ENCODE results near the gene CAMTA1.
"Not testable (repeated sequence)": the region's sequence is repeated elsewhere in the genome, so short reads cannot be mapped to it uniquely, and the experiment has no call there.

Gene CAMTA1

GRCh38 chr1:6813165-6813564 is 27.9 kb downstream of the CAMTA1 start:
- H3K4me3 ChIP-seq (ENCODE audit: low read length): no peak overlapping the region
- no peak for TF ChIP-seq ZNF274 (IDR thresholded peaks at IDR 0.05; ENCODE audit: low read depth, low read length)

- TF ChIP-seq ZNF274 (IDR thresholded peaks at IDR 0.05; ENCODE audit: low read depth, low read length): no peak
- no peak overlapping the region for H3K4me3 ChIP-seq (ENCODE audit: low read length)
Measured at GRCh38 chr1:6815726-6816125, 30.5 kb downstream of the CAMTA1 start.

DNA sequence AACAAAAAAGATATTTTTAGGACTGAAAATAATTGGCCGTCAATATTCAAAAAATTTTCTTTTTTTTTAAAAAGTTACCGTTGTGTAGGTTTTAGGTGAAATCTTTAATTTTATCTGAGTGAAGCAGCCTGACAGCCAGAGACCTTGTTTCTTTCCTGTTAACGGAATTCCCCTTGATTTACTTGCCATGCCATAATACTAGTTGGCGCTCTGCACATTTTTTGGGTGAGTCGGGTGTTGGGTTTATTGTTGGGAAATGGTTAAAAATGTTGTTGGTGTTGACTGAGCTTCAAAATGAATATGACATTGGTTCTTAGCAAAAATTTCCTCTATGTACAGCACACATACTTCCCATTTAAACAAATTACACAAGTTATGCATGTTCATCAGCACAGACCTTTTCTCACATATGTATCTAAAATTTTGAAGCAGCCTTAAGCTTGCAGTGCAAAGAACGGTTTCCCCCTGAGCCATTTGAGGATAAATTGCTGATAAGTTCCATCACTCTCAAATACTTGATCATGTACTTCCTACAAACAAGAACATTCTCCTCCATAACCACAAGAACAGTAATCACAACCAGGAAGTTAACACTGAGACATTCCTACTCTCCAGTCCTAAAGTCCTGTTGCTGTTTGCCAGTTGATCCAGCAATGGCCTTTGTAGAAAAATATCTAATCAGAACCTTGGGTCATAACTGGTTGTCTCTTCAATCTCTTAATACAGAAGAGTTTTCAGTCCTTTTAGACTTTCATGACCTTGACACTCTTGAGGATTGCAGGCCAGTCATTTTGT is 34.2 kb downstream of the CAMTA1 start:
- TF ChIP-seq ZNF274 (IDR thresholded peaks at IDR 0.05; ENCODE audit: low read depth, low read length): no peak
- H3K4me3 ChIP-seq (ENCODE audit: low read length): no peak overlapping the region

- H3K4me3 ChIP-seq (ENCODE audit: low read length): no peak overlapping the region; the same call in 1 of the 2 replicates
- TF ChIP-seq ZNF274 (IDR thresholded peaks at IDR 0.05; ENCODE audit: low read depth, low read length): no peak
Measured at GRCh38 chr1:6820899-6821298, 35.6 kb downstream of the CAMTA1 start.

DNA sequence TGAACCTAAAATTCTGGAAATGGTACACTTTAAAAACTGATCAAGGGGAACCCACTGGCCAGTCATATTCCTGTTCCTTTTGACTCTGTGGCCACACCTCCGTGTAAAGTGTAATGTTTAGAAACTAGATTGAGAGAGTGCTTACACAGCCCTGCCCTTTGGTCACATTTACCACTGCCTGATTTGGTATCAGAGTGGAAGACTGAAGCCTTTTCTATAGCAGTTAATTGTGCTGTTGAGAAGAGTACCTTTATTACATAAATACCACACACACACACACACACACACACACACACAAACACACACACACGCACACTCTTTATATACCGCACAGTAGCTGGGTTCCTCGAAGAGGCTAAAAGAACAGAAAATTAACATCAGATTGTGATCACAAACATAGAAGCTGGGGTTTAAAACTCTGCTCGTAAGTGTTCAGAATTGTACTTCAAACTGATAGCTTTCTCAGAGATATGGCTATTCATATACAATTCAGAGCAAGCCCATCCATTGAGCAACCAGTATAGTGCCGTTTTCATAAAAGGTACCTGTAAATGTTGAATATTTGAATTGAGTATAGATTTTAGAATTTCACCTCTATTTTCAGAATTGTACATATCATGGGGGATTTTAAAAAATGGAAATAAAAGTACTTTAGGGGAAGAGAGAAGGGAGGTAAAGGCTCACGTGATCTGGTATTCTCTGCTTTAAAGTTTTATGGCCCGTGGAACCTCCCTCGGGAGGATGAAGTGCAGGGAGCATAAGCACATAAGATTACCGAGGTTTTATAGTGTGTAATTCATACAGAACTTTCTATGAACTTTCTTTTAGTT is 37.5 kb downstream of the CAMTA1 start:
- no peak for TF ChIP-seq ZNF274 (IDR thresholded peaks at IDR 0.05; ENCODE audit: low read depth, low read length)
- no peak overlapping the region; the same call in 1 of the 2 replicates for H3K4me3 ChIP-seq (ENCODE audit: low read length)

DNA sequence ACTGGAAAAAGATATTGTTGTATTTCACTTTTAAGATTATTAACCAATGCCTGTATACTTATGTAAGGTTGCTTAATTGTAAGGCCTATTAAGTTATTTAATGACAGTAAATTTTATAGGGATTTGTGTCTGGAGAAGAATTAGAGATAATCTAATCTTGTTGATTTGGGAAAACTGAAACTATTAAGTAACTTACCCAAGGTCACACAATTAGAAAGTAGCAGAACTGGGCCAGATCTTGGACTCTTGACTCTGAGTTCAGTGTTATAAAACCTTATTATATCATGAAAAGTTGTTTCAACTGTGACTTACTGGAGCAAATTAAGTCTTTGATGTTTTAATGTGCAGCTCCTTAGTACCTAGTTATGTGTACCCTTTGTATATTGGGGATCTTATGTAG is 38.5 kb downstream of the CAMTA1 start:
- no peak for TF ChIP-seq ZNF274 (IDR thresholded peaks at IDR 0.05; ENCODE audit: low read depth, low read length)
- H3K4me3 ChIP-seq (ENCODE audit: low read length): no peak overlapping the region

- TF ChIP-seq ZNF274 (IDR thresholded peaks at IDR 0.05; ENCODE audit: low read depth, low read length): no peak
- H3K4me3 ChIP-seq (ENCODE audit: low read length): no peak overlapping the region
Measured at GRCh38 chr1:6824665-6825368, 39.6 kb downstream of the CAMTA1 start.

- TF ChIP-seq ZNF274 (IDR thresholded peaks at IDR 0.05; ENCODE audit: low read depth, low read length): no peak
- H3K4me3 ChIP-seq (ENCODE audit: low read length): no peak overlapping the region
Measured at GRCh38 chr1:6825828-6826227, 40.6 kb downstream of the CAMTA1 start.

GRCh38 chr1:6827079-6827478 is 41.8 kb downstream of the CAMTA1 start:
- TF ChIP-seq ZNF274 (IDR thresholded peaks at IDR 0.05; ENCODE audit: low read depth, low read length): no peak
- no peak overlapping the region for H3K4me3 ChIP-seq (ENCODE audit: low read length)

- no peak for TF ChIP-seq ZNF274 (IDR thresholded peaks at IDR 0.05; ENCODE audit: low read depth, low read length)
- H3K4me3 ChIP-seq (ENCODE audit: low read length): no peak overlapping the region
Measured at GRCh38 chr1:6827630-6828165, 42.4 kb downstream of the CAMTA1 start.

DNA sequence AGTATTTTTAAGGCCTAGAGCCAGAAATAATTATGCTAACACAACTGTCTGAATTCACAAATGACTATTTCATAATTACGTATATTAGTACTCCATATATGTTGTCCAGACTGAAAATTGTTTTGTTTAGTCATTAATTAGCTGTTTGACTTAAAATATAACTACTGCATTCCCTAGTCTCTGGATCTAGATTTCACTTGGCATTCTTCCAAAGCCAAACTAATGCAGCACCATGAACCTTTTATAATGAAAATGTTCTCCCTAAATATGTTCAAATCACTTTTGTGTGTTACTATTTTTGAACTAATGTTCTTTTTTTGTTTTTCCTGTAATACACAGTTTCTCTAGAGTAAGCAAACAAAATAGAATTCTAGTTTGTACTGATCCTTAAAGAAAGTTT is 46.1 kb downstream of the CAMTA1 start:
- TF ChIP-seq ZNF274 (IDR thresholded peaks at IDR 0.05; ENCODE audit: low read depth, low read length): no peak
- H3K4me3 ChIP-seq (ENCODE audit: low read length): no peak overlapping the region

- not testable (repeated sequence) for H3K4me3 ChIP-seq (ENCODE audit: low read length)
Measured at GRCh38 chr1:6832006-6832405, 46.8 kb downstream of the CAMTA1 start.

DNA sequence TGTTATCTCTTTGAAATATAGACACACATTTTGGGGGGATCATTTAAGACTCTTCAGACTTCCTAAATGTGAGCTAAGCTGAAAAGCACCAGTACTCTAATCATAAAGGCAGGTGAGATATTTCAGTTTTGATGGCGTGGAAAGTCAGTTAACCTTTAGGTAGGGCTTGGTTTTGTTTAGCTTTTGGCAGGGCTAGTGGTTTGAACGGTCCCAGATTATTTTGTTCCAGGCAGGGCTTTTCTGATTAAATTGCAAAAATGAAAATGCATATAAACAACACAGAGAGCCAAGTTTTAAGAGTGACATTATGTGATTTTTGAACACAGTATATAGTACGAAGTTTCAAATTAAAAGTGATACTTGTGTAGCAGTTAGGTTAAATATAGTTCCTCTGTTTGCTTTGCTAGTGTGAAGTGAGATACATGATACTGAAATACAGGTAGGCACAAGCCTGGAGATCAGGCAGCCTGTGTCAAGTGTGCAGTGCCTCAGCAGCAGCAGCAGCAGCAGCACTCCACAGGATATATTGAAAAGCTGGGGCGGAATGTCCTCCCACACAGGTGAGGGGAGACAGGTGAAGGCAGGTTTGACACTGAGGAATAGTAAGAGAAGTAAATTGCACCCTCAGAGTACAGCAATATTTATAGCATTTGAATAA is 47.4 kb downstream of the CAMTA1 start:
- no peak overlapping the region for H3K4me3 ChIP-seq (ENCODE audit: low read length)
- TF ChIP-seq ZNF274 (IDR thresholded peaks at IDR 0.05; ENCODE audit: low read depth, low read length): no peak

GRCh38 chr1:6833804-6834203 is 48.5 kb downstream of the CAMTA1 start:
- H3K4me3 ChIP-seq (ENCODE audit: low read length): no peak overlapping the region
- TF ChIP-seq ZNF274 (IDR thresholded peaks at IDR 0.05; ENCODE audit: low read depth, low read length): no peak

Measured in GM08714 (cell line).